Measurements from ENCODE around the gene NXT1.

NXT1 gene

DNA sequence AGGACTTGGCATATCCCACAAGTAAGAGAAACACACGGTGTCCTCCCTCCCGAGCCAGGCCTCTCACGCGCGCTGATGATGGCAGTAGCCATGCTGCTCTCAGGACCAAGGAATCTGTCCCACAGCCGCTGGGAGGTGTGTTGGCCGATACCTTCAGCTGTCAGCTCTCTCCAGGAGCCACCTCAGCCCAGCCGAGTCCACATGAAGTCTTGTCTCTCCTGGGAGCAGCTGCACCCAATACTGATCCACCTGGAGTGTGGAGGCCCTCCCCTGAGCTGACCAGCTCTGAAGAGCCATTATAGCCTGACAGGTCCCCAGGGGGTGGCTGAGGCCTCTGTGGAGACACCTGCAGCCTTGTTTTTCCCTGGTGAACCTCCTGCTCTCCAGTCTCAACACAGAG lies 23.8 kb upstream of the NXT1 start:
- H2BK5ac ChIP-seq (ENCODE audit: low read length): no peak overlapping the region
- H2AFZ ChIP-seq (ENCODE audit: low read length): no peak overlapping the region
- no peaks in the 10 kb centered on the region for H3K36me3 ChIP-seq (replicated peaks in 1 of 2; ENCODE audit: control insufficient read depth in 2 of 2, insufficient read depth in 2 of 2, low read length in 2 of 2)
- H2AK5ac ChIP-seq (ENCODE audit: low read depth, low read length): no peak overlapping the region
- DNase-seq (ENCODE audit: low spot score): no peak
- H2BK120ac ChIP-seq (ENCODE audit: low read depth, low read length): no peak overlapping the region
- H2BK12ac ChIP-seq (ENCODE audit: low read length): no peak overlapping the region
- no peaks in the 10 kb centered on the region for H3K79me1 ChIP-seq (ENCODE audit: low read depth, low read length)
- H4K8ac ChIP-seq (ENCODE audit: low read depth, low read length): no peak overlapping the region
- H3K9me3 ChIP-seq (replicated peaks in 1 of 2; ENCODE audit: control insufficient read depth in 2 of 2, insufficient read depth in 1 of 2, low read depth in 1 of 2, low read length in 2 of 2): peaks cover 0 to 3% of the 10 kb centered on the region in 2 donors
- peak overlapping the region in 1 of 2 donors; percentile 32 for H3K4me3 ChIP-seq (ENCODE audit: low read length in 2 of 2)
- H3K4me1 ChIP-seq (ENCODE audit: control insufficient read depth in 2 of 2, insufficient read depth in 1 of 2, low read depth in 1 of 2, low read length in 2 of 2): peaks cover 0 to 6% of the 10 kb centered on the region in 2 donors
- no peaks in the 10 kb centered on the region for H3K27me3 ChIP-seq (ENCODE audit: control insufficient read depth in 3 of 3, insufficient read depth in 3 of 3, low read depth in 1 of 3, low read length in 3 of 3)
- H3K18ac ChIP-seq (ENCODE audit: low read length): peak overlapping the region; percentile 80
- no peak overlapping the region for H3K9ac ChIP-seq (ENCODE audit: low read depth, low read length, poor library complexity)
- H3K14ac ChIP-seq (ENCODE audit: low read length): no peak overlapping the region
- H3K27ac ChIP-seq (replicated peaks; ENCODE audit: low read length): no peak overlapping the region
- H4K91ac ChIP-seq (ENCODE audit: low read depth, low read length, poor library complexity): no peak overlapping the region
- WGBS, 2 donors (ENCODE audit: extremely low coverage in 2 of 2, insufficient read length in 2 of 2, insufficient replicate concordance in 1 of 2): no CpG with 5 or more reads among the region's 8 CpGs
- H2BK15ac ChIP-seq (ENCODE audit: low read length): no peak overlapping the region
- no peak overlapping the region for H3K4me2 ChIP-seq (ENCODE audit: insufficient read depth, low read length, poor library complexity, severe bottlenecking)
- no peak overlapping the region for H3K23ac ChIP-seq (ENCODE audit: low read depth, low read length, poor library complexity)
- H3K4ac ChIP-seq (ENCODE audit: low read length): no peak overlapping the region

DNA sequence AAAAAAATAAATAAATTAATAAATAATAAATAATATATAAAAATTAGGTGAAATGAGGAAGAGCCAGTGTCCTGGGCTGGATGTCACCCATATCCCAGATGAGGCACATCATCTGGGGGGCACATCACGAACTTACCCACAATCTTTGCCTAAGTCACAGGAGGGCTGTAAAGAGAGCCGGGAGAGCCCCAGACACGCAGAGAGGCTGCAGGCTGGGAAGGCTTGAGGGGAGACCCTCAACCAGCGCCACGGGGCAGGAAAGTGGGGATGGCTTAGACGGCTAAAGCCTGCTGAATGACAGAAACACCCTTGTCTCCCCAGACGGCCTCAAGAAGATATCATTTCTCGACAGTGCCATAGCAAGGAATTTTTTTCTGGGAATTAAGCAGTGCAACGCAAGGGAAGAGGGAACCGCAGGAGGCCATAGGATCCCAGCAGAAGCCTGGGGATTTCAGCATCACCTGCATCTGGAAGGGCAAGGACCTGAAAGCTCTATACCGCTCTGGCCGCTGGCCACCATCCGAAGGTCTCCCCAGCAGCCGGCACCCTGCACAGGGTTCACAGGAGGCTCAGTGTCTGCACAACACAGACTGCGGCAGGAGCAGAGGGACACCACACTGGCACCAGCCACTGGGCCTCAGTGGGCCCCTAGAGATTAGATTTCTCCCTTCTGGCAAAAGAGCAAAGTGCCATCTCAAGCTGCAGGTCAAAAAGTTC lies 22.8 kb upstream of the NXT1 start:
- Histone ChIP-seq H3K36me3 (replicated peaks in 1 of 2; ENCODE audit: control insufficient read depth in 2 of 2, insufficient read depth in 2 of 2, low read length in 2 of 2) (no peaks in the 10 kb centered on the region), H3K14ac (ENCODE audit: low read length) (no peak overlapping the region), H3K9me3 (replicated peaks in 1 of 2; ENCODE audit: control insufficient read depth in 2 of 2, insufficient read depth in 1 of 2, low read depth in 1 of 2, low read length in 2 of 2) (peaks cover 0 to 3% of the 10 kb centered on the region in 2 donors), H2BK12ac (ENCODE audit: low read length) (no peak overlapping the region), H2BK5ac (ENCODE audit: low read length) (no peak overlapping the region), H3K9ac (ENCODE audit: low read depth, low read length, poor library complexity) (no peak overlapping the region), H3K4me1 (ENCODE audit: control insufficient read depth in 2 of 2, insufficient read depth in 1 of 2, low read depth in 1 of 2, low read length in 2 of 2) (peaks cover 0 to 7% of the 10 kb centered on the region in 2 donors), H4K8ac (ENCODE audit: low read depth, low read length) (no peak overlapping the region), H3K23ac (ENCODE audit: low read depth, low read length, poor library complexity) (no peak overlapping the region), H2BK120ac (ENCODE audit: low read depth, low read length) (no peak overlapping the region), H2AK5ac (ENCODE audit: low read depth, low read length) (no peak overlapping the region), H3K4ac (ENCODE audit: low read length) (no peak overlapping the region), H3K27me3 (ENCODE audit: control insufficient read depth in 3 of 3, insufficient read depth in 3 of 3, low read depth in 1 of 3, low read length in 3 of 3) (no peaks in the 10 kb centered on the region), H3K4me2 (ENCODE audit: insufficient read depth, low read length, poor library complexity, severe bottlenecking) (no peak overlapping the region), H3K27ac (replicated peaks; ENCODE audit: low read length) (no peak overlapping the region), H3K18ac (ENCODE audit: low read length) (no peak overlapping the region), H2BK15ac (ENCODE audit: low read length) (no peak overlapping the region), H2AFZ (ENCODE audit: low read length) (no peak overlapping the region), H3K79me1 (ENCODE audit: low read depth, low read length) (no peaks in the 10 kb centered on the region), H4K91ac (ENCODE audit: low read depth, low read length, poor library complexity) (no peak overlapping the region), H3K4me3 (ENCODE audit: low read length in 2 of 2) (no peak overlapping the region)
- DNase-seq (ENCODE audit: low spot score): no peak
- no CpG with 5 or more reads among the region's 15 CpGs for WGBS, 2 donors (ENCODE audit: extremely low coverage in 2 of 2, insufficient read length in 2 of 2, insufficient replicate concordance in 1 of 2)

GRCh38 chr20:23331450-23332350 lies 18.9 kb upstream of the NXT1 start:
- Histone ChIP-seq H3K36me3 (replicated peaks in 1 of 2; ENCODE audit: control insufficient read depth in 2 of 2, insufficient read depth in 2 of 2, low read length in 2 of 2) (no peaks in the 10 kb centered on the region), H2AFZ (ENCODE audit: low read length) (no peak overlapping the region), H2BK12ac (ENCODE audit: low read length) (no peak overlapping the region), H2BK5ac (ENCODE audit: low read length) (no peak overlapping the region), H4K91ac (ENCODE audit: low read depth, low read length, poor library complexity) (no peak overlapping the region), H3K4me1 (ENCODE audit: control insufficient read depth in 2 of 2, insufficient read depth in 1 of 2, low read depth in 1 of 2, low read length in 2 of 2) (peaks cover 0 to 4% of the 10 kb centered on the region in 2 donors), H3K27me3 (ENCODE audit: control insufficient read depth in 3 of 3, insufficient read depth in 3 of 3, low read depth in 1 of 3, low read length in 3 of 3) (no peaks in the 10 kb centered on the region), H3K79me1 (ENCODE audit: low read depth, low read length) (no peaks in the 10 kb centered on the region), H3K4me2 (ENCODE audit: insufficient read depth, low read length, poor library complexity, severe bottlenecking) (no peak overlapping the region), H3K4me3 (ENCODE audit: low read length in 2 of 2) (no peak overlapping the region), H3K23ac (ENCODE audit: low read depth, low read length, poor library complexity) (no peak overlapping the region), H4K8ac (ENCODE audit: low read depth, low read length) (no peak overlapping the region), H3K14ac (ENCODE audit: low read length) (no peak overlapping the region), H3K9ac (ENCODE audit: low read depth, low read length, poor library complexity) (no peak overlapping the region), H3K4ac (ENCODE audit: low read length) (no peak overlapping the region), H3K9me3 (replicated peaks in 1 of 2; ENCODE audit: control insufficient read depth in 2 of 2, insufficient read depth in 1 of 2, low read depth in 1 of 2, low read length in 2 of 2) (peaks cover 0 to 3% of the 10 kb centered on the region in 2 donors), H2BK120ac (ENCODE audit: low read depth, low read length) (no peak overlapping the region), H3K18ac (ENCODE audit: low read length) (peak overlapping the region; percentile 31), H2BK15ac (ENCODE audit: low read length) (no peak overlapping the region), H3K27ac (replicated peaks; ENCODE audit: low read length) (no peak overlapping the region), H2AK5ac (ENCODE audit: low read depth, low read length) (peak overlapping the region; percentile 67)
- no CpG with 5 or more reads among the region's 8 CpGs for WGBS, 2 donors (ENCODE audit: extremely low coverage in 2 of 2, insufficient read length in 2 of 2, insufficient replicate concordance in 1 of 2)
- no peak for DNase-seq (ENCODE audit: low spot score)

DNA sequence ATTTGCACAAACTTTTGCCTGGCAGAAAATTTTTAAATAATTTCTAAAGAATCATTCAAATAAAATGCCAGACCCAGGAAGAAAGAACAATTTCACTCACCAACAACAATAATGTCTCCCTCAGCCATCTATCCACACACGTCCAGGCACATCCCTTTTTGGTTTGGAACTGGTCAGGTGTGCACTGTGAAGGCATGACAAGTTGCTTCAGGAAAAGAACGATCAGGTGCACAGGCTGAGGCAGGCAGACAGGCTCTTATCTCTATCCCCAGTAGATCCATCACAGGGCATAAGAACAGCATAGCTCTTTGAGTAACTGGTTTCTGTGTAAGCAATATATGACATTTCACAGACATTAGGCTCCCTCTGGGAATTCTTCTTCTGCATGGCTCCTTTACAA lies 18.1 kb upstream of the NXT1 start:
- Histone ChIP-seq H3K27me3 (ENCODE audit: control insufficient read depth in 3 of 3, insufficient read depth in 3 of 3, low read depth in 1 of 3, low read length in 3 of 3) (no peaks in the 10 kb centered on the region), H2BK120ac (ENCODE audit: low read depth, low read length) (no peak overlapping the region), H2AK5ac (ENCODE audit: low read depth, low read length) (no peak overlapping the region), H3K18ac (ENCODE audit: low read length) (no peak overlapping the region), H2BK15ac (ENCODE audit: low read length) (no peak overlapping the region), H3K9ac (ENCODE audit: low read depth, low read length, poor library complexity) (no peak overlapping the region), H3K4me2 (ENCODE audit: insufficient read depth, low read length, poor library complexity, severe bottlenecking) (no peak overlapping the region), H3K4me3 (ENCODE audit: low read length in 2 of 2) (no peak overlapping the region), H3K9me3 (replicated peaks in 1 of 2; ENCODE audit: control insufficient read depth in 2 of 2, insufficient read depth in 1 of 2, low read depth in 1 of 2, low read length in 2 of 2) (peaks cover 0 to 3% of the 10 kb centered on the region in 2 donors), H3K4ac (ENCODE audit: low read length) (no peak overlapping the region), H3K4me1 (ENCODE audit: control insufficient read depth in 2 of 2, insufficient read depth in 1 of 2, low read depth in 1 of 2, low read length in 2 of 2) (peaks cover 0 to 2% of the 10 kb centered on the region in 2 donors), H2AFZ (ENCODE audit: low read length) (no peak overlapping the region), H4K91ac (ENCODE audit: low read depth, low read length, poor library complexity) (no peak overlapping the region), H3K23ac (ENCODE audit: low read depth, low read length, poor library complexity) (no peak overlapping the region), H3K36me3 (replicated peaks in 1 of 2; ENCODE audit: control insufficient read depth in 2 of 2, insufficient read depth in 2 of 2, low read length in 2 of 2) (no peaks in the 10 kb centered on the region), H3K27ac (replicated peaks; ENCODE audit: low read length) (no peak overlapping the region), H2BK12ac (ENCODE audit: low read length) (no peak overlapping the region), H3K14ac (ENCODE audit: low read length) (no peak overlapping the region), H3K79me1 (ENCODE audit: low read depth, low read length) (no peaks in the 10 kb centered on the region), H2BK5ac (ENCODE audit: low read length) (no peak overlapping the region), H4K8ac (ENCODE audit: low read depth, low read length) (no peak overlapping the region)
- DNase-seq (ENCODE audit: low spot score): no peak
- no CpG with 5 or more reads among the region's 2 CpGs for WGBS, 2 donors (ENCODE audit: extremely low coverage in 2 of 2, insufficient read length in 2 of 2, insufficient replicate concordance in 1 of 2)
